CD14-positive monocyte (primary cell): ENCODE data around the gene RBBP4. TPM values are rescaled to one million over a fixed set of nuclear protein-coding genes. Genes with fewer than 3 reads are reported as not detected.

Source experiments
- DNase-seq, 3 donors: peaks; one replicate each; pipeline ENCODE4 v3.0.0-alpha.2; 2011 to 2022
- H2AFZ ChIP-seq: 2 replicates; pipeline ENCODE4 v1.6.0; 2012; ENCODE audit warnings: mild to moderate bottlenecking, low read depth, low read length, inconsistent platforms; ENCODE audit not compliant: insufficient read depth, poor library complexity, severe bottlenecking
- H3K27ac ChIP-seq, 2 donors: 1 replicate in 1 of 2; 2 replicates in 1 of 2; pipeline ENCODE4 v1.5.1; 2012 to 2013; ENCODE audit warnings: low read length in 2 of 2, control low read depth in 1 of 2, inconsistent platforms in 1 of 2, low read depth in 1 of 2, mild to moderate bottlenecking in 1 of 2
- H3K27me3 ChIP-seq, 2 donors: one replicate each; pipeline versions ENCODE4 v1.6.0 to v1.6.1; 2011 to 2013; ENCODE audit warnings: low read length in 2 of 2; ENCODE audit not compliant: control insufficient read depth in 2 of 2, insufficient read depth in 2 of 2
- H3K36me3 ChIP-seq, 2 donors: replicated peaks in 1 of 2; 1 replicate in 1 of 2; 2 replicates in 1 of 2; pipeline versions ENCODE4 v1.5.1 to v1.6.1; 2012 to 2013; ENCODE audit warnings: low read length in 2 of 2, control low read depth in 1 of 2, inconsistent platforms in 1 of 2, mild to moderate bottlenecking in 1 of 2; ENCODE audit not compliant: insufficient read depth in 2 of 2, control insufficient read depth in 1 of 2
- H3K4me1 ChIP-seq, 2 donors: 1 replicate in 1 of 2; 2 replicates in 1 of 2; pipeline versions ENCODE4 v1.5.1 to v1.6.1; 2012 to 2013; ENCODE audit warnings: low read length in 2 of 2, control low read depth in 1 of 2, inconsistent platforms in 1 of 2, mild to moderate bottlenecking in 1 of 2, moderate library complexity in 1 of 2; ENCODE audit not compliant: insufficient read depth in 2 of 2, control insufficient read depth in 1 of 2
- H3K4me2 ChIP-seq: replicated peaks from 2 replicates; pipeline ENCODE3; 2012; ENCODE audit warnings: low read length, moderate library complexity, mild to moderate bottlenecking; ENCODE audit not compliant: poor library complexity, severe bottlenecking; ENCODE audit errors: extremely low read depth
- H3K4me3 ChIP-seq, 3 experiments: fragments of 200-600 bp in 1 of 3; sonication (generic) in 1 of 3; replicated peaks in 1 of 3; 1 replicate in 2 of 3; 2 replicates in 1 of 3; pipeline ENCODE4 v1.5.1; 2011 to 2013; ENCODE audit warnings: low read length in 3 of 3, mild to moderate bottlenecking in 3 of 3, control low read depth in 2 of 3, low read depth in 2 of 3, inconsistent platforms in 1 of 3, moderate library complexity in 1 of 3
- H3K79me2 ChIP-seq: 2 replicates; pipeline ENCODE4 v1.6.0; 2012; ENCODE audit warnings: mild to moderate bottlenecking, control low read depth, inconsistent platforms, low read length, moderate library complexity; ENCODE audit not compliant: insufficient read depth
- H3K9ac ChIP-seq: 2 replicates; pipeline ENCODE4 v1.6.0; 2017; ENCODE audit warnings: low read length, mild to moderate bottlenecking; ENCODE audit not compliant: insufficient read depth, poor library complexity, severe bottlenecking
- H3K9me3 ChIP-seq, 2 donors: replicated peaks in 1 of 2; 1 replicate in 1 of 2; 2 replicates in 1 of 2; pipeline versions ENCODE4 v1.5.1 to v1.6.1; 2012 to 2013; ENCODE audit warnings: low read length in 2 of 2, control low read depth in 1 of 2; ENCODE audit not compliant: control insufficient read depth in 1 of 2, insufficient read depth in 1 of 2
- H4K20me1 ChIP-seq: 2 replicates; pipeline ENCODE4 v1.6.0; 2012; ENCODE audit warnings: mild to moderate bottlenecking, low read length, control low read depth, moderate library complexity; ENCODE audit not compliant: insufficient read depth
- H3K27ac Mint-ChIP-seq, 7 donors: one replicate each; pipeline ENCODE4 v1.8.0; 2020; ENCODE audit warnings: mild to moderate bottlenecking in 7 of 7, mixed read lengths in 7 of 7, moderate library complexity in 6 of 7, inconsistent platforms in 2 of 7
- H3K27me3 Mint-ChIP-seq, 3 donors: one replicate each; pipeline ENCODE4 v1.8.0; 2021 to 2022; ENCODE audit warnings: low read depth in 3 of 3, mild to moderate bottlenecking in 3 of 3, mixed read lengths in 3 of 3, moderate library complexity in 3 of 3, inconsistent platforms in 1 of 3
- H3K36me3 Mint-ChIP-seq, 2 donors: one replicate each; pipeline ENCODE4 v1.8.0; 2020; ENCODE audit warnings: mixed read lengths in 2 of 2, inconsistent platforms in 1 of 2, mild to moderate bottlenecking in 1 of 2
- H3K4me1 Mint-ChIP-seq: one replicate; pipeline ENCODE4 v1.8.0; 2020; ENCODE audit warnings: mild to moderate bottlenecking, mixed read lengths
- H3K4me3 Mint-ChIP-seq, 2 donors: one replicate each; pipeline ENCODE4 v1.8.0; 2020; ENCODE audit warnings: mild to moderate bottlenecking in 2 of 2, mixed read lengths in 2 of 2, moderate library complexity in 1 of 2
- H3K9me3 Mint-ChIP-seq, 7 donors: one replicate each; pipeline ENCODE4 v1.8.0; 2020 to 2022; ENCODE audit warnings: mixed read lengths in 7 of 7, mild to moderate bottlenecking in 6 of 7, moderate library complexity in 6 of 7, inconsistent platforms in 2 of 7
- CTCF ChIP-seq: fragments of 200-600 bp; IDR thresholded peaks from one replicate; pipeline ENCODE4 v1.8.0; 2022; ENCODE audit warnings: antibody characterized with exemption, mild to moderate bottlenecking
- WGBS: methylation state at CpG from one replicate; pipeline ENCODE4 v1.1.5; 2013; ENCODE audit warnings: missing lambda C conversion rate; ENCODE audit not compliant: insufficient coverage; 5-methylcytosine and 5-hydroxymethylcytosine counted together
- intact Hi-C, 2 donors: fragments of 100-400 bp; cut with micrococcal nuclease; formaldehyde crosslinking; loops; one replicate each; pipeline versions ENCODE4 v1.15.0 to v1.15.1; 2023
- polyA plus RNA-seq, 3 donors: library from polyadenylated mRNA; depleted of rRNA in 1 of 3; unstranded in 2 of 3; stranded (reverse) in 1 of 3; fragments of 300-500 nt in 2 of 3; fragments of >200 nt in 1 of 3; fragmentation: Illumina TruSeq in 2 of 3; gene quantifications; 1 replicate in 2 of 3; 2 replicates in 1 of 3; pipeline ENCODE4 v1.2.3, GENCODE V29; 2012 to 2021

RBBP4 gene
- polyA plus RNA-seq, 3 donors, result 60.6 to 307 (median 274) TPM

- Mint-ChIP-seq H3K4me3 (no peak overlapping the region), H3K4me1 (peaks cover 14% of the 10 kb centered on the region), H3K27ac (no peak overlapping the region), H3K27me3 (peaks cover 0 to 1% (median 0%) of the 10 kb centered on the region in 3 donors), H3K9me3 (no peaks in the 10 kb centered on the region), H3K36me3 (peaks cover 9 to 29% of the 10 kb centered on the region in 2 donors)
- H3K4me2 ChIP-seq, result no peak overlapping the region
- H3K4me3 ChIP-seq, result no peak overlapping the region
- H2AFZ ChIP-seq, result no peak overlapping the region
- H3K27ac ChIP-seq, result no peak overlapping the region
- peaks cover 4 to 12% of the 10 kb centered on the region in 2 donors for H3K36me3 ChIP-seq
- H3K9me3 ChIP-seq, result no peaks in the 10 kb centered on the region
- H3K27me3 ChIP-seq, result no peaks in the 10 kb centered on the region
- intact Hi-C loops, result no loop called here
- H3K79me2 ChIP-seq, result peaks cover 90% of the 10 kb centered on the region
- no peak for DNase-seq
- no peak for TF ChIP-seq CTCF
- WGBS, result no CpG with 5 or more reads among the region's 4 CpGs
- peaks cover 30% of the 10 kb centered on the region for H4K20me1 ChIP-seq
- peaks cover 7% of the 10 kb centered on the region in 2 donors for H3K4me1 ChIP-seq
- H3K9ac ChIP-seq, result no peak overlapping the region
Observed at GRCh38 chr1:32644426-32644825, 6.6 kb upstream of the RBBP4 start.

GRCh38 chr1:32647308-32648134 lies 3.5 kb upstream of the RBBP4 start:
- Mint-ChIP-seq H3K36me3 (peaks cover 15 to 32% of the 10 kb centered on the region in 2 donors), H3K27ac (peak overlapping the region in 2 of 7 donors; percentile 23 to 31), H3K4me3 (no peak overlapping the region), H3K4me1 (peaks cover 30% of the 10 kb centered on the region), H3K9me3 (peaks cover 0 to 3% (median 0%) of the 10 kb centered on the region in 7 donors), H3K27me3 (peaks cover 0 to 1% (median 0%) of the 10 kb centered on the region in 3 donors)
- Histone ChIP-seq H3K27ac (no peak overlapping the region), H3K79me2 (peaks cover 88% of the 10 kb centered on the region), H3K36me3 (peaks cover 4 to 18% of the 10 kb centered on the region in 2 donors), H2AFZ (no peak overlapping the region), H4K20me1 (peaks cover 25% of the 10 kb centered on the region), H3K4me2 (no peak overlapping the region), H3K9ac (no peak overlapping the region), H3K4me1 (peaks cover 33 to 34% of the 10 kb centered on the region in 2 donors), H3K4me3 (no peak overlapping the region), H3K9me3 (no peaks in the 10 kb centered on the region), H3K27me3 (no peaks in the 10 kb centered on the region)
- intact Hi-C loops, result no loop called here
- no peak for TF ChIP-seq CTCF
- no peak for DNase-seq
- WGBS, result 100% methylated on average over 2 of the region's 6 CpGs
